Measurements from ENCODE around the gene LITAF.

- TF ChIP-seq POLR2A (IDR thresholded peaks at IDR 0.05; ENCODE audit: low read length) (no peak), GATA1 (IDR thresholded peaks at IDR 0.05; ENCODE audit: low read depth, low read length) (no peak)
Measured at GRCh38 chr16:11528053-11528452, 58.7 kb downstream of the LITAF start.
